Heart left ventricle (tissue), 16 donors: ENCODE measurements around the gene ZNF277. TPM values are rescaled to one million over a fixed set of nuclear protein-coding genes. Genes with fewer than 3 reads are reported as not detected.

Experiments
- ATAC-seq, 4 donors: fragments of 200-7000 bp; cut with Tn5 transposase; one replicate each; pipeline ENCODE4 v1.9.1; 2020 to 2022; ENCODE audit warnings: moderate library complexity in 4 of 4, mild to moderate bottlenecking in 3 of 4, moderate number of reproducible peaks in 1 of 4
- DNase-seq, 5 donors: peaks; one replicate each; pipeline ENCODE4 v3.0.0-alpha.2; 2020
- H3K27ac ChIP-seq, 12 donors: fragments of 200-600 bp; sonication (generic) in 4 of 12; one replicate each; pipeline versions ENCODE4 v1.5.0 to v1.8.0; 2016 to 2022; ENCODE audit warnings: mild to moderate bottlenecking in 2 of 12
- H3K27me3 ChIP-seq, 9 donors: fragments of 200-600 bp; sonication (generic) in 2 of 9; one replicate each; pipeline versions ENCODE4 v1.5.1 to v1.8.0; 2016 to 2022; ENCODE audit warnings: mild to moderate bottlenecking in 3 of 9
- H3K36me3 ChIP-seq, 9 donors: fragments of 200-600 bp; sonication (generic) in 2 of 9; one replicate each; pipeline versions ENCODE4 v1.5.0 to v1.8.0; 2018 to 2022; ENCODE audit warnings: mild to moderate bottlenecking in 2 of 9
- H3K4me1 ChIP-seq, 12 donors: fragments of 200-600 bp; sonication (generic) in 4 of 12; one replicate each; pipeline versions ENCODE4 v1.5.0 to v1.8.0; 2016 to 2022; ENCODE audit warnings: mild to moderate bottlenecking in 3 of 12
- H3K4me3 ChIP-seq, 12 donors: fragments of 200-600 bp; sonication (generic) in 4 of 12; one replicate each; pipeline versions ENCODE4 v1.5.0 to v1.8.0; 2017 to 2022; ENCODE audit warnings: mild to moderate bottlenecking in 9 of 12, moderate library complexity in 4 of 12
- H3K9me3 ChIP-seq, 12 donors: fragments of 200-600 bp; sonication (generic) in 4 of 12; one replicate each; pipeline versions ENCODE4 v1.5.0 to v1.8.0; 2016 to 2022; ENCODE audit warnings: mild to moderate bottlenecking in 1 of 12
- CTCF ChIP-seq, 12 donors: fragments of 200-600 bp; sonication (generic) in 4 of 12; IDR thresholded peaks; one replicate each; pipeline versions ENCODE4 v1.5.0 to v1.8.0; 2018 to 2022; ENCODE audit warnings: antibody characterized with exemption in 12 of 12, mild to moderate bottlenecking in 5 of 12
- POLR2A ChIP-seq, 2 donors: fragments of 450-650 bp; IDR thresholded peaks; one replicate each; pipeline ENCODE4 v1.6.1; 2017; ENCODE audit warnings: antibody characterized with exemption in 2 of 2, mild to moderate bottlenecking in 2 of 2, moderate library complexity in 2 of 2
- WGBS, 4 donors: extraction: QIAGEN DNeasy Blood & Tissue Kit in 2 of 4; methylation state at CpG; one replicate each; pipeline versions ENCODE4 v1.1.5 to v1.1.7; 2013 to 2018; 5-methylcytosine and 5-hydroxymethylcytosine counted together
- intact Hi-C, 10 donors: fragments of 100-400 bp; cut with DNase I; formaldehyde crosslinking; loops; one replicate each; pipeline versions ENCODE4 v1.11.1 to v1.14.2; 2022
- polyA plus RNA-seq, 2 donors: library from polyadenylated mRNA; stranded (reverse); fragments of 200-250 nt; gene quantifications; one replicate each; pipeline ENCODE4 v1.2.3, GENCODE V29; 2013
- total RNA-seq, 9 donors: library from RNA; depleted of rRNA in 2 of 9; stranded (reverse); fragments of >200 nt in 2 of 9; fragmentation: NEBNext Ultra II Directional in 3 of 9; extraction: Animal tissue kit (Norgen Biotek cat#: 25700) in 3 of 9; gene quantifications; one replicate each; pipeline versions ENCODE4 v1.1.0 to v1.2.4, GENCODE V29; 2016 to 2023
- donor health status: ischemic (EF 13 %, LVEDD 7.1; RV severe dilation, severe dysfunction).
- donor health status: healthy with polysubstance abuse.
- donor health status: DM: no; HTN: yes; CAD: no.
- donor health status: DM: no; HTN: no; CAD: no.
- donor health status: ischemic (EF 25% LVEDD 6.9; RV normal size, moderate dysfunction).
- donor health status: ischemic (EF 25% LVEDD 5.7; RV mildly dilated, moderate dysfunction).
- donor health status: healthy.
- donor health status: DM: yes; HTN: yes; CAD: no.
- donor health status: ischemic (EF 35%, LVEDD 5.7; RV mildly dilated, moderate dysfunction).
- donor health status: nonischemic (EF 11% LVEDD 7.7; RV severe dilation, severe dysfunction).
- donor health status: DM: yes; HTN: yes; CAD: no.
- donor health status: PGD.
- donor health status: ischemic (EF 29% LVEDD 5.4; RV normal size, mild dysfunction).
- donor health status: nonischemic (EF 23%, LVEDD 6.1; RV moderate dilation, normal function).

The ZNF277 gene
- total and polyA plus RNA-seq, 11 donors, result 10.3 to 26.5 (median 14.0) TPM

GRCh38 chr7:112254709-112255387 is 48.4 kb downstream of the ZNF277 start:
- no peak overlapping the region for H3K27ac ChIP-seq
- DNase-seq (no peak), ATAC-seq (no peak)
- no peak overlapping the region for H3K4me3 ChIP-seq
- intact Hi-C loops, result no loop called here
- H3K27me3 ChIP-seq, result no peaks in the 10 kb centered on the region
- TF ChIP-seq POLR2A (IDR thresholded peaks at IDR 0.05) (no peak), CTCF (IDR thresholded peaks at IDR 0.05) (no peak)
- 88 to 95% (median 93%) methylated on average over 6 of the region's 6 CpGs for WGBS, 4 donors
- H3K9me3 ChIP-seq, result no peaks in the 10 kb centered on the region
- no peaks in the 10 kb centered on the region for H3K36me3 ChIP-seq
- peaks cover 0 to 8% (median 0%) of the 10 kb centered on the region in 12 donors for H3K4me1 ChIP-seq

- no peaks in the 10 kb centered on the region for H3K36me3 ChIP-seq
- no peak overlapping the region for H3K4me3 ChIP-seq
- H3K9me3 ChIP-seq, result no peaks in the 10 kb centered on the region
- TF ChIP-seq CTCF (IDR thresholded peaks at IDR 0.05), result no peak
- no peak for TF ChIP-seq POLR2A (IDR thresholded peaks at IDR 0.05)
- DNase-seq (no peak), ATAC-seq (no peak)
- peaks cover 0 to 8% (median 0%) of the 10 kb centered on the region in 12 donors for H3K4me1 ChIP-seq
- H3K27me3 ChIP-seq, result no peaks in the 10 kb centered on the region
- no peak overlapping the region for H3K27ac ChIP-seq
- intact Hi-C loops, result no loop called here
Observed at GRCh38 chr7:112255388-112255720, 48.9 kb downstream of the ZNF277 start.

DNA sequence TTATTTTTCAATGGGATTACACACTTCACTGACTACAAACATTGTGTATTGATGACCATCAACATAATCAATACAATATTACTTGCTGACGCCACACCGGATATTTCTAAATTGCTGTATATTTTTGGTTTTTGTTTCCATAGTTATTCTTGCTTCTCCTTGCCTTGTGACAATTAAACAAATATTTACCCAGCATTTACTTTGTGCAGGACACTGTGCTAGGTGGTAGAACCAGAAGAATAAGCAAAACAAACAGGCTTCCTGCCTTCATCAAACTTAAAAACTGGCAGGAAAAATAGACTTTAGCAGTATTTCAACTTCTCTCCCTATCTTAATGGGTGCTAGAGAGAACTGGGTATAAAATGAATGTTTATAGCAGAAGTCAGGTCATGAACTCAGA is 50.6 kb downstream of the ZNF277 start:
- TF ChIP-seq POLR2A (IDR thresholded peaks at IDR 0.05) (no peak), CTCF (IDR thresholded peaks at IDR 0.05) (no peak)
- Histone ChIP-seq H3K4me3 (no peak overlapping the region), H3K36me3 (no peaks in the 10 kb centered on the region), H3K27ac (no peak overlapping the region), H3K4me1 (peaks cover 0 to 8% (median 0%) of the 10 kb centered on the region in 12 donors), H3K9me3 (no peaks in the 10 kb centered on the region), H3K27me3 (no peaks in the 10 kb centered on the region)
- DNase-seq (no peak), ATAC-seq (no peak)
- intact Hi-C loops, result no loop called here
- WGBS, 4 donors, result 95 to 98% (median 96%) methylated on average over 2 of the region's 2 CpGs

DNA sequence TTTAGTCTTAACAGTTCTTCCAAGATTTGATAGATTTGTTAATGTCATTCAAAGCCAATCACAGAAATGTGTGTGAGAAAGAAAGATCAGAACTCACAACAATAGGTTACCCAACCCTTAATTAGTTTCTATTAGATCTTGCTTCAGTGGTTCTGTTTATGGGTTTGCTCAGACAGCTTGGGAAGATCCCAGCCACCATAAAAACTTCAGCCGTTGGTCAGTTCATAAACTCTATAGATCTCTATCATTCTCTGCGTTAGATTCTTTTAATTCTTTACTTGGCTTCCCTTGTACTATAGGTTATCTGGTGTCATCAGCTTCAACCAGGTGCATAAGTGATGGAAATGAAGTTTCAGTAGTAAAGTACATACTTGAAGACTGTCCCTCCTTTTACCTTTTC is 54.4 kb downstream of the ZNF277 start:
- H3K4me3 ChIP-seq, result no peak overlapping the region
- ATAC-seq, result no peak
- no peaks in the 10 kb centered on the region for H3K27me3 ChIP-seq
- WGBS, 4 donors, result 93 to 96% (median 94%) methylated on average over 2 of the region's 2 CpGs
- TF ChIP-seq POLR2A (IDR thresholded peaks at IDR 0.05) (no peak), CTCF (IDR thresholded peaks at IDR 0.05) (no peak)
- H3K4me1 ChIP-seq, result peaks cover 0 to 14% (median 7%) of the 10 kb centered on the region in 12 donors
- no peaks in the 10 kb centered on the region for H3K9me3 ChIP-seq
- H3K36me3 ChIP-seq, result no peaks in the 10 kb centered on the region
- no peak for DNase-seq
- no peak overlapping the region for H3K27ac ChIP-seq
- intact Hi-C loops, result loop anchor here in 1 of 10 donors (5.0 kb wide), 1 partner anchor 49 kb away; no protein-coding TSS in a partner anchor
